Measurements from ENCODE around the gene ZSWIM7.

ZSWIM7 gene

DNA sequence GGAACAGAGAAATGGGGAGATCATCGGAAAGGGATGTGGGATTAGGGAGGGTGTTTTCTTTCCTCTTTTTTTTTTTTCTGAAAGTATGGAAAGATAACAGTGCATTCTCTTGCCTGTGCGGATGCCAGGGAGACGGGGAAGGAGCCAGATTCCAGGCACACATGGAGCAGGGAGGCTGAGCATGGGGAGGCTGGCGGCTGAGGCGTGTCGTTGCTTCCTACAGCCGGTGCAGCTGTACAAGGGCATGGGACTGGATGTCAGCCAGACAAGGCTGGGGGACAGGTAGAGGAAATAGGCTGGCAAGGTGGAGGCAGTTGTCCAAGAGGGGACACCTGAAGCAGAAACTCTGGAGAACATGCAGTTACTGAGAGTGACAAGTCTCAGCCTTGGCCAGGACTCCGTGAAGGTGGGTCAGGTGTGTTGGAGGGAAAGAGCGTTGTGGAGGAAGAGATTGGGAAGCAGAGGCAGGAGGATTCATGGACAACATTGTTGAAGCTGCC lies 71.2 kb downstream of the ZSWIM7 start:
- no peak for DNase-seq

Measured in fibroblast of skin of abdomen (primary cell).